SK-N-SH (cell line): ENCODE data around the gene IRX6. TPM values are rescaled to one million over a fixed set of nuclear protein-coding genes. Genes with fewer than 3 reads are reported as not detected.

Experiments
- CTCF ChIA-PET: fragments of 300-600, 350-600 bp; formaldehyde crosslinking; extraction: SDS; loops from one replicate; lab custom pipeline; 2021; lab: Yijun Ruan, JAX
- POLR2A ChIA-PET: fragments of 350-600 bp; sonication (Branson Sonifier 250); formaldehyde crosslinking; extraction: SDS; loops from one replicate; lab custom pipeline; 2020; ENCODE audit warnings: antibody characterized with exemption, inconsistent platforms; lab: Yijun Ruan, JAX
- DNase-seq: peaks from one replicate; pipeline ENCODE4 v3.0.0; 2012
- H2AFZ ChIP-seq: fragments of 200-600 bp; sonication (generic); 2 replicates; pipeline ENCODE4 v1.8.1; 2016; ENCODE audit warnings: antibody characterized with exemption, mild to moderate bottlenecking, low read depth
- H3F3A ChIP-seq: fragments of 200-600 bp; sonication (generic); replicated peaks from 2 replicates; pipeline ENCODE3; 2016; ENCODE audit warnings: antibody characterized with exemption, mild to moderate bottlenecking; ENCODE audit not compliant: insufficient read depth
- H3K27ac ChIP-seq, 2 experiments: fragments of 200-500 bp in 1 of 2; fragments of 200-600 bp in 1 of 2; sonication (Bioruptor generic) in 1 of 2; sonication (generic), shearing (Covaris generic) in 1 of 2; 2 replicates each; pipeline versions ENCODE4 v1.5.1 to v1.6.1; 2014 to 2016; ENCODE audit warnings: low read depth in 2 of 2, inconsistent platforms in 1 of 2, low read length in 1 of 2, mild to moderate bottlenecking in 1 of 2, mixed read lengths in 1 of 2
- H3K27me3 ChIP-seq: fragments of 200-600 bp; sonication (generic), shearing (Covaris generic); 2 replicates; pipeline ENCODE4 v1.6.1; 2016; ENCODE audit warnings: mixed run types; ENCODE audit not compliant: insufficient read depth
- H3K36me3 ChIP-seq, 2 experiments: fragments of 200-500 bp in 1 of 2; fragments of 200-600 bp in 1 of 2; sonication (Bioruptor generic) in 1 of 2; sonication (generic) in 1 of 2; replicated peaks in 1 of 2; 2 replicates each; pipeline versions ENCODE3 to v1.5.1; 2014 to 2016; ENCODE audit warnings: low read length in 1 of 2, mild to moderate bottlenecking in 1 of 2; ENCODE audit not compliant: insufficient read depth in 2 of 2, control insufficient read depth in 1 of 2
- H3K4me1 ChIP-seq, 2 experiments: fragments of 200-500 bp in 1 of 2; fragments of 200-600 bp in 1 of 2; sonication (Bioruptor generic) in 1 of 2; sonication (generic), shearing (Covaris generic) in 1 of 2; 2 replicates each; pipeline versions ENCODE4 v1.5.1 to v1.6.1; 2014 to 2016; ENCODE audit warnings: low read depth in 1 of 2, low read length in 1 of 2, mixed run types in 1 of 2; ENCODE audit not compliant: insufficient read depth in 2 of 2, control insufficient read depth in 1 of 2
- H3K4me2 ChIP-seq: fragments of 200-600 bp; sonication (generic), shearing (Covaris generic); 2 replicates; pipeline ENCODE4 v1.6.1; 2017; ENCODE audit warnings: mixed run types
- H3K4me3 ChIP-seq, 2 experiments: fragments of 200-500 bp in 1 of 2; fragments of 200-600 bp in 1 of 2; sonication (Bioruptor generic) in 1 of 2; sonication (generic), shearing (Covaris generic) in 1 of 2; 2 replicates each; pipeline versions ENCODE4 v1.5.1 to v1.8.1; 2014 to 2016; ENCODE audit warnings: low read depth in 2 of 2, inconsistent platforms in 1 of 2, low read length in 1 of 2, mild to moderate bottlenecking in 1 of 2, mixed read lengths in 1 of 2, moderate library complexity in 1 of 2
- H3K79me2 ChIP-seq: fragments of 200-600 bp; sonication (generic); 2 replicates; pipeline ENCODE4 v1.8.1; 2017; ENCODE audit warnings: mild to moderate bottlenecking; ENCODE audit not compliant: insufficient read depth
- H3K9ac ChIP-seq: fragments of 200-600 bp; sonication (generic); 2 replicates; pipeline ENCODE4 v1.6.1; 2017; ENCODE audit warnings: mixed run types
- H3K9me2 ChIP-seq: fragments of 200-600 bp; sonication (generic); 2 replicates; pipeline ENCODE4 v1.6.1; 2017; ENCODE audit warnings: mixed run types
- H3K9me3 ChIP-seq: fragments of 200-600 bp; sonication (generic); 2 replicates; pipeline ENCODE4 v1.6.1; 2017; ENCODE audit warnings: mixed run types, mild to moderate bottlenecking, moderate library complexity
- H4K20me1 ChIP-seq: fragments of 200-600 bp; sonication (generic); 2 replicates; pipeline ENCODE4 v1.6.1; 2017; ENCODE audit warnings: mild to moderate bottlenecking, mixed run types; ENCODE audit not compliant: insufficient read depth
- CHD2 ChIP-seq: fragments of 150-350 bp; IDR thresholded peaks from 2 replicates; pipeline ENCODE4 v1.6.1; 2018; ENCODE audit warnings: low read length; ENCODE audit not compliant: partially characterized antibody
- CTCF ChIP-seq: fragments of 200-600 bp; sonication (generic); IDR thresholded peaks from 2 replicates; pipeline ENCODE4 v1.6.1; 2017; ENCODE audit warnings: antibody characterized with exemption, mild to moderate bottlenecking, moderate library complexity
- ELF1 ChIP-seq: IDR thresholded peaks from 2 replicates; pipeline ENCODE4 v1.4.0; 2012
- EZH2phosphoT487 ChIP-seq: fragments of 200-600 bp; sonication (generic); IDR thresholded peaks from 2 replicates; pipeline ENCODE4 v1.6.1; 2017; ENCODE audit warnings: low read depth, mixed run types, mild to moderate bottlenecking, antibody characterized with exemption, moderate library complexity, borderline replicate concordance
- FOSL2 ChIP-seq: IDR thresholded peaks from 2 replicates; pipeline ENCODE4 v1.4.0; 2012; ENCODE audit warnings: low read depth, mild to moderate bottlenecking, moderate library complexity, borderline replicate concordance
- FOXJ3 ChIP-seq: sonication (generic); formaldehyde crosslinking; IDR thresholded peaks from 2 replicates; pipeline ENCODE4 v1.5.1; 2020; ENCODE audit warnings: mild to moderate bottlenecking, missing genetic modification reagents
- GABPA ChIP-seq: IDR thresholded peaks from 2 replicates; pipeline ENCODE4 v1.4.0; 2012; ENCODE audit warnings: low read depth, mild to moderate bottlenecking
- GATA2 ChIP-seq: sonication (generic); formaldehyde crosslinking; IDR thresholded peaks from 2 replicates; pipeline ENCODE4 v1.5.0; 2020; ENCODE audit warnings: mild to moderate bottlenecking, missing genetic modification reagents
- IRF3 ChIP-seq: fragments of 150-350 bp; IDR thresholded peaks from 2 replicates; pipeline ENCODE4 v1.6.1; 2016; ENCODE audit warnings: mild to moderate bottlenecking, low read depth, low read length
- MAX ChIP-seq: IDR thresholded peaks from 2 replicates; pipeline ENCODE4 v1.4.0; 2012; ENCODE audit warnings: low read depth
- MEF2A ChIP-seq: IDR thresholded peaks from 2 replicates; pipeline ENCODE4 v1.4.0; 2012; ENCODE audit warnings: low read depth, borderline replicate concordance
- MXI1 ChIP-seq: IDR thresholded peaks from 2 replicates; pipeline ENCODE4 v1.6.1; 2012; ENCODE audit warnings: mild to moderate bottlenecking, low read depth, low read length, improper control_type of control experiment
- NRF1 ChIP-seq: IDR thresholded peaks from 2 replicates; pipeline ENCODE4 v1.6.1; 2012; ENCODE audit warnings: low read depth, mild to moderate bottlenecking, low read length
- TAF1 ChIP-seq: IDR thresholded peaks from 2 replicates; pipeline ENCODE4 v1.6.1; 2012; ENCODE audit warnings: low read depth, mild to moderate bottlenecking, low read length, moderate library complexity, borderline replicate concordance
- TCF12 ChIP-seq: IDR thresholded peaks from 2 replicates; pipeline ENCODE4 v1.4.0; 2012
- YY1 ChIP-seq: IDR thresholded peaks from 2 replicates; pipeline ENCODE4 v1.4.0; 2012; ENCODE audit warnings: low read depth, mild to moderate bottlenecking
- ZBTB33 ChIP-seq: IDR thresholded peaks from 2 replicates; pipeline ENCODE4 v1.4.0; 2012; ENCODE audit warnings: low read depth, borderline replicate concordance
- WGBS: methylation state at CpG from one replicate; pipeline ENCODE4 v1.1.6; 2017; ENCODE audit warnings: low lambda C conversion rate; 5-methylcytosine and 5-hydroxymethylcytosine counted together
- polyA plus RNA-seq, 3 experiments: library from polyadenylated mRNA; depleted of rRNA; stranded (reverse); fragments of >200 nt; gene quantifications; 2 replicates each; pipeline ENCODE4 v1.2.3, GENCODE V29; 2012

The IRX6 gene
- polyA plus RNA-seq, 1 of the 3 experiments (the other 2 are of a cell fraction): not detected

- TF ChIP-seq ZBTB33: no peak
Measured at GRCh38 chr16:55323637-55324271, at the start of gene IRX6 (continued).

- Histone ChIP-seq H3K4me1 (peaks cover 0 to 9% of the 10 kb centered on the region in 2 experiments; a peak in 1 of 4 replicates), H3K79me2 (no peaks in the 10 kb centered on the region), H4K20me1 (no peaks in the 10 kb centered on the region), H3K27ac (no peak overlapping the region), H3F3A (no peaks in the 10 kb centered on the region), H3K9me2 (no peaks in the 10 kb centered on the region), H3K27me3 (no peaks in the 10 kb centered on the region), H3K4me2 (no peak overlapping the region), H3K9me3 (no peaks in the 10 kb centered on the region), H3K4me3 (no peak overlapping the region)
- CTCF ChIA-PET: interaction anchor here (1.1 kb wide), 1 partner anchor 49 kb away, joined by 3 read pairs; the partner anchor contains the start of gene IRX6
- POLR2A ChIA-PET: no interaction called here
- no peak for TF ChIP-seq ZBTB33
- no peak for TF ChIP-seq YY1
- no peak for TF ChIP-seq CHD2
- TF ChIP-seq FOSL2: no peak
- no peak for TF ChIP-seq GATA2 (CRISPR knock-in tag)
- no peak for TF ChIP-seq NRF1
- no peak for TF ChIP-seq FOXJ3 (CRISPR knock-in tag)
- TF ChIP-seq TCF12: no peak
- TF ChIP-seq ELF1: no peak
- TF ChIP-seq, all 33 proteins: peak for 0
- DNase-seq: no peak
- H3K9ac ChIP-seq: no peak overlapping the region
- WGBS: 22% methylated on average over 5 of the region's 5 CpGs
- H2AFZ ChIP-seq: no peak overlapping the region
- no peaks in the 10 kb centered on the region for H3K36me3 ChIP-seq
Measured at GRCh38 chr16:55274391-55274790, 49.6 kb upstream of the IRX6 start.

- H3K27ac ChIP-seq: no peak overlapping the region
- no peaks in the 10 kb centered on the region for H3K27me3 ChIP-seq
- H4K20me1 ChIP-seq: no peaks in the 10 kb centered on the region
- no peaks in the 10 kb centered on the region for H3K9me3 ChIP-seq
- no peaks in the 10 kb centered on the region for H3F3A ChIP-seq
- H3K36me3 ChIP-seq: no peaks in the 10 kb centered on the region
- H2AFZ ChIP-seq: no peak overlapping the region
- 47% methylated on average over 3 of the region's 3 CpGs for WGBS
- no peak overlapping the region for H3K9ac ChIP-seq
- CTCF ChIA-PET: interaction anchor here (1.1 kb wide), 1 partner anchor 49 kb away, joined by 3 read pairs; the partner anchor contains the start of gene IRX6
- no peaks in the 10 kb centered on the region for H3K9me2 ChIP-seq
- peaks cover 0 to 11% of the 10 kb centered on the region in 2 experiments; a peak in 2 of 4 replicates for H3K4me1 ChIP-seq
- no peaks in the 10 kb centered on the region for H3K79me2 ChIP-seq
- no peak for DNase-seq
- H3K4me3 ChIP-seq: no peak overlapping the region
- H3K4me2 ChIP-seq: no peak overlapping the region
- POLR2A ChIA-PET: no interaction called here
- no peak for TF ChIP-seq MEF2A
- no peak for TF ChIP-seq IRF3
- no peak for TF ChIP-seq GABPA
- TF ChIP-seq MXI1: no peak
- no peak for TF ChIP-seq MAX
- TF ChIP-seq CTCF: no peak
- no peak for TF ChIP-seq TAF1
- TF ChIP-seq ELF1: no peak
- TF ChIP-seq EZH2phosphoT487: no peak
Measured at GRCh38 chr16:55275167-55275566, 48.8 kb upstream of the IRX6 start.
